A549 (cell line): ENCODE results near the gene KRTAP5-2. TPM values are rescaled to one million over a fixed set of nuclear protein-coding genes. Genes with fewer than 3 reads are reported as not detected.

Experiments used
- ATAC-seq, 2 experiments: fragments of 200-7000 bp in 1 of 2; fragments of >200 bp in 1 of 2; cut with Nextera tagmentation in 1 of 2; cut with Tn5 transposase in 1 of 2; 3 replicates each; pipeline versions ENCODE4 v1.8.0 to v1.9.1; 2018 to 2020; ENCODE audit warnings: mild to moderate bottlenecking in 1 of 2, moderate library complexity in 1 of 2
- CTCF ChIA-PET: fragments of 300-600 bp; sonication (Branson Sonifier 250); formaldehyde crosslinking; extraction: SDS; loops from one replicate; lab custom pipeline; 2021; ENCODE audit warnings: antibody characterized with exemption, inconsistent platforms; lab: Yijun Ruan, JAX
- POLR2A ChIA-PET: fragments of 350-600 bp; formaldehyde crosslinking; extraction: SDS; loops from one replicate; lab custom pipeline; 2021; ENCODE audit warnings: antibody characterized with exemption, inconsistent platforms; lab: Yijun Ruan, JAX
- DNase-seq, 2 experiments: peaks; one replicate each; pipeline versions ENCODE4 v3.0.0 to v3.0.0-alpha.2; 2011 to 2016; ENCODE audit warnings: low read depth in 1 of 2, low spot score in 1 of 2
- FAIRE-seq: peaks from 2 replicates; lab custom pipeline; 2011; peaks lifted over from hg19 to GRCh38; lab: Jason Lieb, UNC
- H3K27ac ChIP-seq, 2 experiments: fragments of >200 bp; sonication (Bioruptor Twin); formaldehyde crosslinking; 3 replicates each; pipeline ENCODE4 v1.5.1; 2016 to 2017
- H3K4me1 ChIP-seq: fragments of >200 bp; sonication (Bioruptor Twin); formaldehyde crosslinking; 3 replicates; pipeline ENCODE4 v1.6.1; 2016
- H3K4me2 ChIP-seq: fragments of >200 bp; sonication (Bioruptor Twin); formaldehyde crosslinking; 3 replicates; pipeline ENCODE4 v1.6.1; 2016
- H3K4me3 ChIP-seq: fragments of >200 bp; sonication (Bioruptor Twin); formaldehyde crosslinking; 3 replicates; pipeline ENCODE4 v1.5.1; 2016
- H3K9me3 ChIP-seq: fragments of >200 bp; sonication (Bioruptor Twin); formaldehyde crosslinking; 3 replicates; pipeline ENCODE4 v1.6.1; 2016
- BCL3 ChIP-seq: fragments of >200 bp; sonication (Bioruptor Twin); formaldehyde crosslinking; IDR thresholded peaks from 3 replicates; pipeline ENCODE4 v1.6.1; 2016
- CEBPB ChIP-seq, 2 experiments: fragments of >200 bp in 1 of 2; sonication (Bioruptor Twin) in 1 of 2; formaldehyde crosslinking in 1 of 2; IDR thresholded peaks; 2 replicates each; pipeline ENCODE4 v1.6.1; 2012 to 2016
- CHD2 ChIP-seq: fragments of 150-350 bp; IDR thresholded peaks from 2 replicates; pipeline ENCODE4 v1.6.1; 2014; ENCODE audit warnings: low read length; ENCODE audit not compliant: partially characterized antibody
- EP300 ChIP-seq, 2 experiments: fragments of >200 bp; sonication (Bioruptor Twin); formaldehyde crosslinking; IDR thresholded peaks; 2 replicates in 1 of 2; 3 replicates in 1 of 2; pipeline ENCODE4 v1.6.1; 2016 to 2017
- FOSL2 ChIP-seq, 2 experiments: fragments of 450-650 bp in 1 of 2; fragments of >200 bp in 1 of 2; sonication (Bioruptor Twin) in 1 of 2; formaldehyde crosslinking; IDR thresholded peaks; 2 replicates each; pipeline versions ENCODE4 v1.5.0 to v1.6.1; 2016 to 2020; ENCODE audit warnings: mild to moderate bottlenecking in 1 of 2, moderate library complexity in 1 of 2
- HDAC2 ChIP-seq: fragments of 200-600 bp; sonication (generic); IDR thresholded peaks from 2 replicates; pipeline ENCODE4 v1.6.1; 2016
- HEYL ChIP-seq: fragments of 250-450 bp; sonication (Bioruptor Pico); IDR thresholded peaks from 2 replicates; pipeline ENCODE4 v1.8.0; 2021; ENCODE audit warnings: mild to moderate bottlenecking, moderate library complexity
- HOXA7 ChIP-seq: fragments of 250-450 bp; sonication (Bioruptor Pico); IDR thresholded peaks from 2 replicates; pipeline ENCODE4 v1.5.0; 2020; ENCODE audit warnings: mild to moderate bottlenecking, moderate library complexity
- JUN ChIP-seq, 2 experiments: fragments of >200 bp; sonication (Bioruptor Twin); formaldehyde crosslinking; IDR thresholded peaks; 2 replicates in 1 of 2; 3 replicates in 1 of 2; pipeline ENCODE4 v1.6.1; 2016 to 2017
- JUNB ChIP-seq: fragments of >200 bp; sonication (Bioruptor Twin); formaldehyde crosslinking; IDR thresholded peaks from 2 replicates; pipeline ENCODE4 v1.6.1; 2016
- KDM1A ChIP-seq: fragments of 200-600 bp; sonication (generic); IDR thresholded peaks from 2 replicates; pipeline ENCODE4 v1.6.1; 2016; ENCODE audit warnings: low read depth, mild to moderate bottlenecking
- RARB ChIP-seq: fragments of 250-450 bp; sonication (Bioruptor Pico); IDR thresholded peaks from 2 replicates; pipeline ENCODE4 v1.8.0; 2021; ENCODE audit warnings: mild to moderate bottlenecking, moderate library complexity
- SMC3 ChIP-seq: fragments of >200 bp; sonication (Bioruptor Twin); formaldehyde crosslinking; IDR thresholded peaks from 3 replicates; pipeline ENCODE4 v1.6.1; 2018; ENCODE audit warnings: inconsistent platforms
- ZC3H11A ChIP-seq: fragments of 450-650 bp; IDR thresholded peaks from 2 replicates; pipeline ENCODE4 v1.6.1; 2014; ENCODE audit warnings: antibody characterized with exemption, mild to moderate bottlenecking
- WGBS: methylation state at CpG from one replicate; pipeline ENCODE4 v1.1.6; 2017; ENCODE audit errors: missing lambda C conversion rate; 5-methylcytosine and 5-hydroxymethylcytosine counted together
- polyA plus RNA-seq, 4 experiments: library from polyadenylated mRNA; depleted of rRNA in 3 of 4; stranded (reverse); fragments of >200 nt; fragmentation: RNase III in 1 of 4; extraction: RNeasy Plus Mini Kit Qiagen cat#74134 plus additional on column Dnase treatment in 1 of 4; gene quantifications; 2 replicates in 3 of 4; 3 replicates in 1 of 4; pipeline ENCODE4 v1.2.3, GENCODE V29; 2011 to 2017
- TF ChIP-seq, protein P1 (sequence below): fragments of 250-450 bp; sonication (Bioruptor Pico); IDR thresholded peaks from 2 replicates; pipeline ENCODE4 v1.5.0; 2021; ENCODE audit warnings: mild to moderate bottlenecking, moderate library complexity, borderline replicate concordance

Gene KRTAP5-2
- polyA plus RNA-seq, 2 of the 4 experiments (the other 2 are of a cell fraction): not detected

- ChIA-PET CTCF (interaction anchor here (1.5 to 26.3 kb wide), 4 partner anchors 8 to 18 kb away, joined by 3 to 719 read pairs (median 39); no protein-coding TSS in a partner anchor), POLR2A (interaction anchor here (1.7 kb wide), 1 partner anchor 9 kb away, joined by 3 read pairs; no protein-coding TSS in a partner anchor)
- peak overlapping the region; percentile 86 to 90; a peak in 4 of 6 replicates for H3K27ac ChIP-seq
- ATAC-seq (peak in 1 of 2 experiments; percentile 15; a peak in 1 of 6 replicates), DNase-seq (no peak), FAIRE-seq (no peak)
- no peak overlapping the region for H3K4me2 ChIP-seq
- H3K9me3 ChIP-seq: no peaks in the 10 kb centered on the region
- WGBS: 82% methylated on average over 8 of the region's 8 CpGs
- TF ChIP-seq HOXA7 (CRISPR knock-in tag) (no peak), KDM1A (no peak), CHD2 (no peak), HEYL (no peak), ZC3H11A (no peak), SMC3 (no peak), HDAC2 (no peak)
- H3K4me3 ChIP-seq: no peak overlapping the region
- H3K4me1 ChIP-seq: peaks cover 52% of the 10 kb centered on the region
These were observed 37.3 kb downstream of the KRTAP5-2 start for GRCh38 chr11:1560649-1561251.

GRCh38 chr11:1560002-1560648 is 38.0 kb downstream of the KRTAP5-2 start:
- WGBS: 89% methylated on average over 12 of the region's 15 CpGs
- Histone ChIP-seq H3K4me1 (peaks cover 57% of the 10 kb centered on the region), H3K4me3 (no peak overlapping the region), H3K4me2 (peak overlapping the region; percentile 87; the same call in 2 of the 3 replicates), H3K27ac (peak overlapping the region; percentile 86 to 90), H3K9me3 (no peaks in the 10 kb centered on the region)
- TF ChIP-seq, protein P1, sequence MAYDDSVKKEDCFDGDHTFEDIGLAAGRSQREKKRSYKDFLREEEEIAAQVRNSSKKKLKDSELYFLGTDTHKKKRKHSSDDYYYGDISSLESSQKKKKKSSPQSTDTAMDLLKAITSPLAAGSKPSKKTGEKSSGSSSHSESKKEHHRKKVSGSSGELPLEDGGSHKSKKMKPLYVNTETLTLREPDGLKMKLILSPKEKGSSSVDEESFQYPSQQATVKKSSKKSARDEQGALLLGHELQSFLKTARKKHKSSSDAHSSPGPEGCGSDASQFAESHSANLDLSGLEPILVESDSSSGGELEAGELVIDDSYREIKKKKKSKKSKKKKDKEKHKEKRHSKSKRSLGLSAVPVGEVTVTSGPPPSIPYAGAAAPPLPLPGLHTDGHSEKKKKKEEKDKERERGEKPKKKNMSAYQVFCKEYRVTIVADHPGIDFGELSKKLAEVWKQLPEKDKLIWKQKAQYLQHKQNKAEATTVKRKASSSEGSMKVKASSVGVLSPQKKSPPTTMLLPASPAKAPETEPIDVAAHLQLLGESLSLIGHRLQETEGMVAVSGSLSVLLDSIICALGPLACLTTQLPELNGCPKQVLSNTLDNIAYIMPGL (CRISPR knock-in tag): no peak
- TF ChIP-seq BCL3: no peak
- ATAC-seq (0 out of 6 replicates have a peak, but pooled peaks of 1 of the 2 experiments have one; percentile 3), DNase-seq (no peak), FAIRE-seq (no peak)
- CTCF ChIA-PET: interaction anchor here (1.0 to 26.3 kb wide), 8 partner anchors 9 to 596 kb away, joined by 3 to 719 read pairs (median 8); no protein-coding TSS in a partner anchor
- POLR2A ChIA-PET: interaction anchor here (1.0 to 1.7 kb wide), 2 partner anchors 10 to 12 kb away, joined by 3 to 4 read pairs; partner anchors contain the start of gene DUSP8

GRCh38 chr11:1559111-1559951 is 38.8 kb downstream of the KRTAP5-2 start:
- ChIA-PET POLR2A (interaction anchor here (1.0 to 1.7 kb wide), 3 partner anchors 11 to 13 kb away, joined by 3 to 4 read pairs (median 3); partner anchors contain the start of gene DUSP8), CTCF (interaction anchor here (1.0 to 26.3 kb wide), 8 partner anchors 9 to 597 kb away, joined by 3 to 719 read pairs (median 8); no protein-coding TSS in a partner anchor)
- H3K27ac ChIP-seq: peak overlapping the region; percentile 86 to 90
- peak; percentile 41 to 45 for ATAC-seq
- 30% methylated on average over 13 of the region's 29 CpGs for WGBS
- H3K4me1 ChIP-seq: peaks cover 57% of the 10 kb centered on the region
- peak overlapping the region; percentile 21; the same call in 2 of the 3 replicates for H3K4me3 ChIP-seq
- no peak for FAIRE-seq
- H3K9me3 ChIP-seq: no peaks in the 10 kb centered on the region
- DNase-seq: peak; percentile 65 to 74
- TF ChIP-seq RARB (no peak), CEBPB (IDR thresholded peaks at IDR 0.05) (0 out of 4 replicates have a peak, but pooled peaks of 1 of the 2 experiments have one; percentile 15), FOSL2 (IDR thresholded peaks at IDR 0.05) (no peak), FOSL2 (CRISPR knock-in tag; IDR thresholded peaks at IDR 0.05) (peak; percentile 11), JUN (IDR thresholded peaks at IDR 0.05) (peak; percentile 38 to 41; a peak in 1 of 5 replicates), JUNB (0 out of 2 replicates have a peak, but pooled peaks have one; percentile 19), EP300 (IDR thresholded peaks at IDR 0.05) (peak in 1 of 2 experiments; percentile 31; a peak in 2 of 5 replicates)
- peak overlapping the region; percentile 87 for H3K4me2 ChIP-seq
